ENCODE data around the gene CD99.

Gene CD99

GRCh38 chrX:2789569-2789968 lies 98.5 kb downstream of the CD99 start:
- no CpG with 5 or more reads among the region's 3 CpGs for WGBS, 2 experiments (ENCODE audit: insufficient coverage in 2 of 2)
- Histone ChIP-seq H3K36me3 (ENCODE audit: control insufficient read depth, insufficient read depth, low read length) (no peaks in the 10 kb centered on the region), H3K4me1 (ENCODE audit: control insufficient read depth, insufficient read depth, low read length, poor library complexity, severe bottlenecking) (no peaks in the 10 kb centered on the region), H3K4me3 (ENCODE audit: extremely low read depth, insufficient read depth, low read length, poor library complexity, severe bottlenecking) (no peak overlapping the region), H3K9me3 (ENCODE audit: control insufficient read depth, low read length) (no peaks in the 10 kb centered on the region), H3K27ac (ENCODE audit: low read depth, low read length, severe bottlenecking) (no peak overlapping the region)
